Thoracic aorta (tissue), 2 donors: ENCODE data around the gene RBM26. TPM values are rescaled to one million over a fixed set of nuclear protein-coding genes. Genes with fewer than 3 reads are reported as not detected.

Experiments used
- ATAC-seq: fragments of 150-250 bp; one replicate; pipeline ENCODE4 v1.8.0; 2017; ENCODE audit warnings: low read depth; ENCODE audit not compliant: insufficient number of reproducible peaks, low FRiP score
- DNase-seq: peaks from one replicate; pipeline ENCODE4 v3.0.0-alpha.2; 2020; ENCODE audit warnings: low spot score
- H3K27ac ChIP-seq, 2 donors: fragments of 200-600 bp; sonication (generic); 1 replicate in 1 of 2; 2 replicates in 1 of 2; pipeline ENCODE4 v1.5.1; 2016; ENCODE audit warnings: mild to moderate bottlenecking in 2 of 2, moderate library complexity in 2 of 2
- H3K27me3 ChIP-seq: fragments of 200-600 bp; sonication (generic); replicated peaks from 2 replicates; pipeline ENCODE4 v1.6.0; 2016; ENCODE audit warnings: mild to moderate bottlenecking; ENCODE audit not compliant: insufficient read depth
- H3K36me3 ChIP-seq: fragments of 200-600 bp; sonication (generic); one replicate; pipeline ENCODE4 v1.5.1; 2016
- H3K4me1 ChIP-seq, 2 donors: fragments of 200-600 bp; sonication (generic); 1 replicate in 1 of 2; 2 replicates in 1 of 2; pipeline versions ENCODE4 v1.5.1 to v1.6.0; 2016; ENCODE audit warnings: low read depth in 2 of 2, mild to moderate bottlenecking in 1 of 2; ENCODE audit not compliant: control insufficient read depth in 1 of 2
- H3K4me3 ChIP-seq: fragments of 200-600 bp; sonication (generic); 2 replicates; pipeline ENCODE4 v1.5.1; 2016; ENCODE audit warnings: mild to moderate bottlenecking
- H3K9me3 ChIP-seq: fragments of 200-600 bp; sonication (generic); 2 replicates; pipeline ENCODE4 v1.5.1; 2016
- CTCF ChIP-seq: fragments of 200-600 bp; sonication (generic); IDR thresholded peaks from one replicate; pipeline ENCODE4 v1.5.1; 2019; ENCODE audit warnings: antibody characterized with exemption
- total RNA-seq, 2 donors: library from RNA; depleted of rRNA; stranded (reverse); fragments of >200 nt; gene quantifications; one replicate each; pipeline versions ENCODE4 v1.1.0 to v1.2.3, GENCODE V29; 2016

The RBM26 gene
- total RNA-seq, 2 donors from 2014 or later, result 30.9 to 55.4 TPM

DNA sequence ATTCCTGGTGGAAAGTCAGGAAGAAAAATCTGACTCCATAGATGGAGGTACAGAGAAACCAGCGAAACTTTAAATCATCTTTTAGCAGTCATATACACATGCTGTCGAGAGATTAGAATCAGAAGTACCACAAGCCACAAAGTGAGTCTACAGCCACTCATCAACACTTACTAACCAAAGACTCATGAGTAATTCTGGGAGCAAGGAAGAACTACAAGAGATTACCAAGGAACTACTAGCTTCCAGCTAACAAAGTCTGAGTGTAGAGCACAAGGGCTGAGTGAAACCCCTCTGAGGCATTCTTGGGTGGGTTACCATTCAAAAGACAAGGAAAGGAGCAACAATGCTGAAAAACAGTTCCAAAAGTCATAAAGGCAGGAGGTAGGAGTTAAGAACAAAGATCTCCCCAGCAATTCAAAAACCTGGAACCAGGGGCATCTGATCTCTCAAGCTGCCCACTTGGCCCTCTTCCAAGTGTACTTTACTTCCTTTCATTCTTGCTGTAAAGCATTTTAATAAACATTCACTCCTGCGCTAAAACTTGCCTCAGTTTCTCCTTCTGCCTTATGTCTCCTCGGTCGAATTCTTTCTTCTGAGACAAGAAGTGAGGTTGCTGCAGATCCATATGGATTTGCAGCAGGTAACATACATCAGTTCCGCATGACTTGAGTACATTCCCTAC, 13.0 kb downstream of the RBM26 start:
- ATAC-seq, result no peak
- Histone ChIP-seq H3K27ac (no peak overlapping the region), H3K4me1 (peaks cover 13 to 16% of the 10 kb centered on the region in 2 donors), H3K9me3 (peaks cover 3% of the 10 kb centered on the region), H3K36me3 (peaks cover 5% of the 10 kb centered on the region), H3K27me3 (no peaks in the 10 kb centered on the region), H3K4me3 (no peak overlapping the region)
- TF ChIP-seq CTCF, result no peak
- DNase-seq, result no peak

GRCh38 chr13:79389026-79389425, 17.0 kb downstream of the RBM26 start:
- H3K36me3 ChIP-seq, result no peaks in the 10 kb centered on the region
- no peak for TF ChIP-seq CTCF
- no peaks in the 10 kb centered on the region for H3K9me3 ChIP-seq
- DNase-seq (no peak), ATAC-seq (no peak)
- H3K27me3 ChIP-seq, result no peaks in the 10 kb centered on the region
- peaks cover 15 to 26% of the 10 kb centered on the region in 2 donors for H3K4me1 ChIP-seq
- no peak overlapping the region for H3K4me3 ChIP-seq
- H3K27ac ChIP-seq, result no peak overlapping the region

DNA sequence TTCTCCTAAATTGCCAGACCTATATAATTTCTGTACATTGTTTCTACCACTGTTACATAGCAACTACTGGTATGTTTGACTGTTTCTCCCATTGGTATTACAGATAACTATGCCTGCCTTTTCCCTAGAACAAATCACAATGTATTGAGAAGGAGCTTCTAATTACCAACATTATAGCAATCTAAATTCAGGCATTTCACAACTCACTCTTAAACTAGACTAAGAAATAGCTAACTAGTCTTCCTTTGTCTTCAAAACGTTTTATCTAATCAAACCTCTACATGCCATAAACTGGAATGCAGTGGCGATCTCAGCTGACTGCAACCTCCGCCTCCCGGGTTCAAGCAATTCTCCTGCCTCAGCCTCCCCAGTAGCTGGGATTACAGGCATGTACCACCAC, 18.2 kb downstream of the RBM26 start:
- ATAC-seq (no peak), DNase-seq (no peak)
- Histone ChIP-seq H3K4me3 (no peak overlapping the region), H3K27ac (no peak overlapping the region), H3K9me3 (no peaks in the 10 kb centered on the region), H3K36me3 (no peaks in the 10 kb centered on the region), H3K4me1 (peaks cover 3 to 18% of the 10 kb centered on the region in 2 donors), H3K27me3 (no peaks in the 10 kb centered on the region)
- TF ChIP-seq CTCF, result no peak

GRCh38 chr13:79386125-79386826, 19.8 kb downstream of the RBM26 start:
- no peak for TF ChIP-seq CTCF
- Histone ChIP-seq H3K4me3 (no peak overlapping the region), H3K36me3 (no peaks in the 10 kb centered on the region), H3K4me1 (peaks cover 0 to 23% of the 10 kb centered on the region in 2 donors), H3K27ac (no peak overlapping the region), H3K27me3 (no peaks in the 10 kb centered on the region), H3K9me3 (no peaks in the 10 kb centered on the region)
- ATAC-seq, result no peak
- no peak for DNase-seq

GRCh38 chr13:79385694-79386093, 20.4 kb downstream of the RBM26 start:
- ATAC-seq (no peak), DNase-seq (no peak)
- TF ChIP-seq CTCF, result no peak
- no peak overlapping the region for H3K4me3 ChIP-seq
- no peaks in the 10 kb centered on the region for H3K27me3 ChIP-seq
- H3K4me1 ChIP-seq, result peaks cover 0 to 23% of the 10 kb centered on the region in 2 donors
- H3K27ac ChIP-seq, result no peak overlapping the region
- H3K36me3 ChIP-seq, result no peaks in the 10 kb centered on the region
- H3K9me3 ChIP-seq, result no peaks in the 10 kb centered on the region
